ENCODE measurements around the gene TFF1. TPM values are rescaled to one million over a fixed set of nuclear protein-coding genes. Genes with fewer than 3 reads are reported as not detected.

TFF1 gene
- total RNA-seq, 3 donors from 2014 or later (not counting 1 experiment from before 2014, with no cell fraction given), result not detected

DNA sequence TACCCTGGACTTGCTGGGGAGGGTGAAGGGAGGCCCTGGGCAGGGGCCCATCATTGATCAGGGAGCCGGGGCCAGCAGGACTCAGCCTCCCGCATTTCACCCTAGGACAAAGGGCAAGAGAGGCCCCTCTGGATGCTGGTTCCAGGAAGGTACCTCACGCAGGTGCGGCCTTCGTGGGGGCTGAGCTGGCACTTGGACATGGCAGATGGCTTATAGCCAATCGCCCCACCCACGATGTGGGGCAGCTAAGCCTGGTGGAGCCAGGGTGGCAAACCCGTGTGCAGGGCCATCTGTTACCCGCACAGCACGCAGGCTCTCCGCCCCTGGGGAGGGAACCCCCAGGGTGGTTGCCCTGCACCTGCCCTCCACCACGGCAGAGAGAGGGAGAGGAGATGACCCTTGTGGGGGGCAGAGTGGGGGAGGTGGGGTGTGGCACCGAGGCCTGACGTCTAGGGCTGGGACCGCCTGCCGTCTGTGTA is 53.7 kb downstream of the TFF1 start:
- H3K36me3 Mint-ChIP-seq, result no peaks in the 10 kb centered on the region
- Histone ChIP-seq H3K9me3 (ENCODE audit: control insufficient read depth, insufficient read depth, low read length) (no peaks in the 10 kb centered on the region), H3K27ac (ENCODE audit: low read length) (no peak overlapping the region), H3K4me3 (ENCODE audit: low read length) (no peak overlapping the region), H3K4me1 (ENCODE audit: control insufficient read depth, insufficient read depth, low read length) (peaks cover 8% of the 10 kb centered on the region), H3K36me3 (ENCODE audit: control insufficient read depth, insufficient read depth, low read length) (no peaks in the 10 kb centered on the region), H3K27me3 (ENCODE audit: control insufficient read depth, insufficient read depth, low read length) (peaks cover 4% of the 10 kb centered on the region)
- H3K4me3 Mint-ChIP-seq, result no peak overlapping the region
- H3K27me3 Mint-ChIP-seq (ENCODE audit: low read depth in 2 of 2), result peaks cover 0 to 8% of the 10 kb centered on the region in 2 donors
- WGBS (ENCODE audit: insufficient coverage), result 84% methylated on average over 16 of the region's 16 CpGs
- DNase-seq (no peak), ATAC-seq (no peak)
- no peaks in the 10 kb centered on the region for H3K9me3 Mint-ChIP-seq
- TF ChIP-seq CTCF (IDR thresholded peaks at IDR 0.05), result no peak
- intact Hi-C loops (cut with micrococcal nuclease), result no loop called here
- no peak overlapping the region for H3K27ac Mint-ChIP-seq
- no peaks in the 10 kb centered on the region for H3K4me1 Mint-ChIP-seq

Other genes starting within 250 kb of the TFF1 start
- 10 to 100 TPM; 10.4 to 14.7 (median 13.8) TPM for gene ABCG1, start 147.4 kb downstream of the TFF1 start, total RNA-seq
- gene TFF3, start 51.1 kb downstream of the TFF1 start, total RNA-seq, result not detected
- gene TFF2, start 15.5 kb downstream of the TFF1 start, total RNA-seq, result not detected
- gene TMPRSS3, start 29.5 kb upstream of the TFF1 start, total RNA-seq, result under 1 TPM in 1 of 3 donors, not detected in 2; 0.25 TPM
- gene UBASH3A, start 37.4 kb upstream of the TFF1 start, total RNA-seq, result 1 to 10 TPM in 2 of 3 donors, under 1 TPM in 1; 0.66 to 5.0 (median 2.0) TPM
- under 1 TPM in 1 of 3 donors, not detected in 2; 0.16 TPM for gene RSPH1, start 129.7 kb upstream of the TFF1 start, total RNA-seq
- gene SLC37A1, start 147.3 kb upstream of the TFF1 start, total RNA-seq, result 10 to 100 TPM; 24.8 to 25.8 (median 25.3) TPM